Neutrophil (primary cell): ENCODE data around the gene DCDC2C.

Source experiments
- H3K27ac ChIP-seq: fragments of 200-600 bp; sonication (generic); 2 replicates; pipeline ENCODE4 v1.5.1; 2016; ENCODE audit warnings: mild to moderate bottlenecking, moderate library complexity
- H3K27me3 ChIP-seq: fragments of 200-600 bp; sonication (generic); 2 replicates; pipeline ENCODE4 v1.6.0; 2016; ENCODE audit warnings: mild to moderate bottlenecking
- H3K36me3 ChIP-seq: fragments of 200-600 bp; sonication (generic); 2 replicates; pipeline ENCODE4 v1.5.1; 2017
- H3K4me1 ChIP-seq, 2 experiments: fragments of 200-600 bp in 1 of 2; sonication (generic) in 1 of 2; 1 replicate in 1 of 2; 2 replicates in 1 of 2; pipeline versions ENCODE4 v1.5.1 to v1.6.1; 2013 to 2016; ENCODE audit warnings: low read depth in 1 of 2, low read length in 1 of 2, mild to moderate bottlenecking in 1 of 2, moderate library complexity in 1 of 2; ENCODE audit not compliant: control insufficient read depth in 1 of 2, insufficient read depth in 1 of 2
- H3K4me3 ChIP-seq, 2 experiments: fragments of 200-600 bp in 1 of 2; sonication (generic) in 1 of 2; 1 replicate in 1 of 2; 2 replicates in 1 of 2; pipeline ENCODE4 v1.5.1; 2013 to 2016; ENCODE audit warnings: low read depth in 1 of 2, low read length in 1 of 2, mild to moderate bottlenecking in 1 of 2, moderate library complexity in 1 of 2
- H3K9me3 ChIP-seq: fragments of 200-600 bp; sonication (generic); 2 replicates; pipeline ENCODE4 v1.5.1; 2016
- CTCF ChIP-seq: fragments of 200-600 bp; sonication (generic); IDR thresholded peaks from 2 replicates; pipeline ENCODE4 v1.5.1; 2016; ENCODE audit warnings: antibody characterized with exemption

The DCDC2C gene

GRCh38 chr2:3771576-3771975 is 68.2 kb downstream of the DCDC2C start:
- H3K4me1 ChIP-seq = no peaks in the 10 kb centered on the region
- no peaks in the 10 kb centered on the region for H3K9me3 ChIP-seq
- TF ChIP-seq CTCF = no peak
- no peaks in the 10 kb centered on the region for H3K27me3 ChIP-seq
- no peak overlapping the region for H3K4me3 ChIP-seq
- H3K27ac ChIP-seq = no peak overlapping the region
- no peaks in the 10 kb centered on the region for H3K36me3 ChIP-seq

- Histone ChIP-seq H3K36me3 (no peaks in the 10 kb centered on the region), H3K4me1 (no peaks in the 10 kb centered on the region), H3K9me3 (no peaks in the 10 kb centered on the region), H3K27ac (no peak overlapping the region), H3K27me3 (peaks cover 21% of the 10 kb centered on the region), H3K4me3 (no peak overlapping the region)
- TF ChIP-seq CTCF = no peak
Observed at GRCh38 chr2:3774336-3774735, 71.0 kb downstream of the DCDC2C start.

- Histone ChIP-seq H3K4me1 (no peaks in the 10 kb centered on the region), H3K27me3 (peaks cover 29% of the 10 kb centered on the region), H3K4me3 (no peak overlapping the region), H3K9me3 (no peaks in the 10 kb centered on the region), H3K36me3 (no peaks in the 10 kb centered on the region), H3K27ac (no peak overlapping the region)
- TF ChIP-seq CTCF = no peak
Observed at GRCh38 chr2:3776311-3776710, 72.9 kb downstream of the DCDC2C start.

- H3K27ac ChIP-seq = no peak overlapping the region
- no peaks in the 10 kb centered on the region for H3K9me3 ChIP-seq
- H3K36me3 ChIP-seq = no peaks in the 10 kb centered on the region
- no peak overlapping the region for H3K4me3 ChIP-seq
- H3K4me1 ChIP-seq = no peaks in the 10 kb centered on the region
- TF ChIP-seq CTCF = no peak
- peaks cover 29% of the 10 kb centered on the region for H3K27me3 ChIP-seq
Observed at GRCh38 chr2:3777966-3778365, 74.6 kb downstream of the DCDC2C start.

- peaks cover 29% of the 10 kb centered on the region for H3K27me3 ChIP-seq
- H3K4me3 ChIP-seq = no peak overlapping the region
- TF ChIP-seq CTCF = no peak
- H3K27ac ChIP-seq = no peak overlapping the region
- H3K9me3 ChIP-seq = no peaks in the 10 kb centered on the region
- H3K4me1 ChIP-seq = no peaks in the 10 kb centered on the region
- H3K36me3 ChIP-seq = no peaks in the 10 kb centered on the region
Observed at GRCh38 chr2:3778851-3779495, 75.6 kb downstream of the DCDC2C start.
